Mucosa of gallbladder (tissue), 1 donor: Measurements from ENCODE around the gene CLIP1. TPM values are rescaled to one million over a fixed set of nuclear protein-coding genes. Genes with fewer than 3 reads are reported as not detected.
"Not testable (repeated sequence)": the region's sequence is repeated elsewhere in the genome, so short reads cannot be mapped to it uniquely, and the experiment has no call there.

Experiments
- DNase-seq: peaks from one replicate; pipeline ENCODE4 v3.0.0-alpha.2; 2020; ENCODE audit warnings: low spot score
- total RNA-seq: library from RNA; stranded (reverse); gene quantifications from one replicate; pipeline ENCODE4 v1.2.1, GENCODE V29; 2021
- donor health status: DM: no; HTN: no; CAD: no.

CLIP1 gene
- total RNA-seq, 1 donor from 2014 or later, result 71.6 TPM

DNA sequence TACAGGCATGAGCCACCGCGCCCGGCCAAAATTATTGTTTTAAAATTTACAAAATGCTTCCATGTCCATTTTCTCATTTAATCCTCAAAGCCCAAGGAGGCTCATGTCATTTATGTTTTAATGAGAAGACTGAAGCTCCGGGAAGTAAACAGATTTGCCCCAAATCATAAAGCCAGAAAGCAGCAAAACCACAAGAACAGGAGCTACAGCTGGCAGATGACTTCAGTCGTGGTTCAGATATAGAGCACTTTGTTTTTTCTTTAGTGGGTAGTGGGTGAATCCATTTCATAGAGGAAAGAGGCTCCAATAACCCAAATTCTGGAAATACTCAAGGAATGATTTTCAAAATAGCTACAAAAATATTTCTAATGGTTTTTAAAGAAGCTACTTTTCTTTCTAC lies 110.8 kb downstream of the CLIP1 start:
- DNase-seq, result no peak

DNA sequence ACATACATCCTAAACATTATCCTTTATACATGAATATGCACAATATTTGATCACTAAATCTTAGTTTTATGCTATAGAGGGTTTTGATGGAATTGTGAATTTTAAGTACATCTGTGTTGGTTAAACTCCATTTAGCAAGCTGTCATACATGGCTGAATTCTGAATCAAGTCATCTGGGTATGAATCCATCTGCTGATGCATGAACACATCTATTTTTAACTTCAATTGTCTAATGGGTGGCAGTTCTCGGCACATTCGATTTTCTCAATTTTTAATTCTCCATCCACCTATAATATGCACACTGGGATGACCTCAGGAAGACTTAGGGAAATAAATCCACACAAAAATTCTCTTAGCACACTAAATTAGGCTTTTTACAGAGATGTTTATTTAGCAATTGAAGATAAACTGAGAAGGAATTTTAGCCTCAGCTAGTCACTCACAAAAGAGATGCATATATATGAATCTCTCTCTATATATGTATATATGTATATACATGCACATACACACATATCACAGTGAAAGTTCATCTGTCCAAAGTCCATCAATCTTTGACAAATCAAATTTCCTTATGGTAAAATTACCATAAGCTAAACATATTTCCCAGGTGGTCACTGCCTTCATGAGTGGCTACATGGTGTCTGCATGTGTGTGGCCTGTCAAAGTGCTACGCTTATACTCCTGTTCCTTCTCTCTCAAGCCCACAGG lies 111.7 kb downstream of the CLIP1 start:
- DNase-seq, result no peak

DNA sequence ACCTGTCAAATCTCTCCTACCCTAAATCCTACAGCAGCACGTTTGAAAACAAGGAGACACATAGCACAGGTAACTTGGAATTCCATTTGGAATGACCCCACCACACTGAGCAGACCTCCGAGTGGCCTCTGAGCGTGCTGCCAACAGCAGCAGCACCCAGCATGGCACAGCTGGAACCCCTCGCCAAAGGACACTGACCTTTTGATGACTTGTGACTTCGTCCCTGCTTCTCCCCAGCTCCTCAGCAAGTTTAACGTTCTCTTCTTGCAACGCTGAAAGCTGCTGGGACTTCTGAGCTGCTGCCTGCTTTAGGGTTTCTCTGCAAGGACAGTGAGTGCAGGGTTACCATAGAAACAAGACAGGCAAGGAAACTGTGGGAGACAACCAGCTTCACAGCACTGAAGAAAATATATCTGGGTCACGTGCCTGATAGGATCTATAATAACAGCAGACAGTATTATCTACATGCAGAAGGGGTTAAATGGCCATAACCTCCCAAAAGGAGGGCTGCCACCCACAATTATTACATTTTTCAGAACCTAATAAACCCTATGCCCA lies 112.8 kb downstream of the CLIP1 start:
- DNase-seq, result no peak

DNA sequence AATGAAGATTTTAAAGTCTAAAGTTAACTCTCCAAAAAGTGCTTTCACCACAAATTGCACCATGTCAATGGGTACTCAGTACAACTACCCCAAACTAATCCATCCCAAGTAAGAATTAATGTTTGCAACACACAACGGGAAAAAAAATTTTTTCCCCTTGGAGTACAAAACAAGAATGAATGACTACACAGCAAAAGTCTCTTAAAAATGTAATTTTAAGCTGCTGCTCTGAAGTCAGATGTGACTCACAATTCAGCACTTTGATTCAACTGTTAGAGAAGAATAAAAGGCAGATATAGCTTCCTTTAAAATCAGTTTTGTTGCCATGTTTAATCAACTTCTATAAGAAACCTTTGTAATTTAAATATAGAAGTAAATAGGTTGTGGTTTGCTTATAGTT lies 113.7 kb downstream of the CLIP1 start:
- DNase-seq, result no peak

DNA sequence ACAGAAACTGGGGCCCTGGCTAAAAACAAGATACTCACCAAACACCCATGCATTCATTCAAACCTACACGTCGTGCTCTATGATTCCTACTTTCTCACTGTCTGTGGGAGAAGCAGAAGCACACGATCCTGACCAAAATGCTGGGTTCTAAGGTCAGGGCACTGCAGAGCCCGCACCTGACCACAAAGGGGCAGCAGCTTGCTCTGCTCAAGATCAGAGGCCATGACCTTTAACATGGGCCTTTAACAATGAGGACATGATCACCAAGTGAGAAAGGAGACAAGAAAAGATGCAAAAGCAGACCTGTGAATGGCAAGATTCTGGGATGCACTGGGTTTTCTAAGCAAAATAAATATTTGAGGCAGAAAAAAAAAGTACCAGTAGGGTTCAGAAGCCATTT lies 116.1 kb downstream of the CLIP1 start:
- no peak for DNase-seq

DNA sequence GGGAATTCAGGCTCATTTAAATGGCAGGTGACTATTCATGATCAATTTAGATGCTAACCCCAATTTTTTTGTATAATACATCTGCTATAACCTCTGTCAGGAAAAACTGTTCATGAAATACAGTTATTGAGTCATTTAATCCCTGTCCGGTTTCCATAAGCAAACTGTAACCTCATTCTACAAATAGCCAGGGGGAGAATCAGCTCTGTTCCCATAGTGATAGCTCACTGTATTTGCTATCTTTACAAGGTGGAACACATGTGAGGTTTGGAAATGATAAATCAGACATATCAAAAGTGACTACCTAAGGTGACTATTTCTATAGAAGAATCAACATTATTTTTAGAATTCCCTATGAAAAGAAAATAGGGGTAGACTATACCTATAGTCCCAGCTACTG lies 117.5 kb downstream of the CLIP1 start:
- DNase-seq, result no peak

DNA sequence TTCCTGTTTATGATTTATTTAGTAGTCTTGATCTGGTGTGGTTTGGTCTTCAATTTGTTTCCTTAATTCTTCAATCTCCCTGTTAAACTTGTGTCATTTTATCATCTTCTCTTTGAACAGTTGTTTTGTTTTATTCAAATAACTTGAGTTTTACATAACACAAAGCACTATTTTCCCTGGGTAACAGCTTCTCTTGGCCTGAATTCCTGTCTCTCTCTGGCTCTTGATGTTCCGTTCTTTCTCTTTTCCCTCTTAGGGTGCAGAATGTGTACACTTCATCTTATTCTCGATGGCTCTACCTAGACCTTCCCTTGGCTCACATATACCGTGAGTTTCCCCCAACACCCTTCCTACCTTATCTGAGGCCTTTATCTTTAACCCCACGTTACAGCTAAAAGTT lies 119.4 kb downstream of the CLIP1 start:
- DNase-seq, result no peak

DNA sequence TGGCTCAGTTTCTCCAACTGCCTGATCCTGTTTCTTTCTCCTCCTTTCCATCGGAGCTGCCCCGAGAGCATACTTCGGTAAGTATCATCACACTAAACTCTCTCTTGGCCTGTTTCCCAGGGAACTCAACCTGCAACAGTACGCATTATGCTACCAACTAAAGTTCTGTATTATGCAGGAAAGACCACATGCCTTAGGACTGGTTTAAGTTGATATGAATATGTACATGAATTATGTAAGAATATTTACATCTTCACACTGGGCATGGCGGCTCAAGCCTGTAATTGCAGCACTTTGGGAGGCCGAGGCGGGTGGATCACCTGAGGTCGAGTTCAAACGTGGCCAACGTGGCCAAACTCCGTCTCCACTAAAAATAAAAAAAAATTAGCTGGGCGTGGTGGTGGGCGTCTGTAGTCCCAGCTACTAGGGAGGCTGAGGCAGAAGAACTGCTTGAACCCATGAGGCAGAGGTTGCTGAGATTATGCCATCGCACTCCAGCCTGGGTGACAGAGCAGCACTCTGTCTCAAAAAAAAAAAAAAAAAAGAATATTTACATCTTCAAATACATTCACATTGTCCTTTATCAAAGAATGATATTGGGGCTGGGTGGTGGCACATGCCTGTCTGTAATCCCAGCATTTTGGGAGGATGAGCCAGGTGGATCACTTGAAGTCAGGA lies 124.3 kb downstream of the CLIP1 start:
- no peak for DNase-seq

DNA sequence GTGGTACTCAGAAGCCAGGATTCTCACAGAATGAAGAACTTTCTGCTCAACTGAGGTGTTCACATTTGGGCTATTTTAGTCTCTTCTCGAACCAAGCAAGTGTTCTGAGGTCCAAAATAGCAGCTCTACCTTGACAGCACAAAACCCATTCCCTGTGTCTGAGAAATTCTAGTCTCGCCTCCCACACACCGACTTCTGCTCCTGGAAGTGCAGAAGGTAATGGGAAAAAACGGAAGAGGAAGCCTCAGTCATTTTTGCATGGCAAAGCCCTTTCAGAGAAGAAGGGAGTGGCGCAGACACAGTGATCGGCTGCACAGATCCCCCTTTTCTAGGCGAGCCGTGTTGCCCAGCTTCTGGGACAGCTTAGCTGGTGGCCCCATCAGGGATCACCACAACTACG lies 125.0 kb downstream of the CLIP1 start:
- DNase-seq, result no peak

DNA sequence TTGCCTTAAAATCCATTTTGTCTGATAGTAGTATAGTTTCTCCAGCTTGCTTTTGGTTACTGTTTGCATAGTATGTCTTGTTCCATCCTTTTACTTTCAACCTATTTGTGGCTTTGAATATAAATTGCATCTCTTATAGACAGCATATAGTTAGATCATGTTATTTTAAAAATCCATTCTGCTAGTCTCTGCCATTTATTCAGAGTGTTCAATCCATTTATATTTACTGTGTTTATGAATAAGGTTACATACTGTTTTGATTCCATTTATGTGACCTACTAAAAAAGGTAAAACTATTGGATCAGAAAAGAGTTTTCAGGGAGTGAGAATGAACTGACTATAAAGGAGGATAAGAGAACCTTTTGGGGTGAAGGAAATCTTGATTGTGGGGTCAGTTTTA lies 126.6 kb downstream of the CLIP1 start:
- no peak for DNase-seq

DNA sequence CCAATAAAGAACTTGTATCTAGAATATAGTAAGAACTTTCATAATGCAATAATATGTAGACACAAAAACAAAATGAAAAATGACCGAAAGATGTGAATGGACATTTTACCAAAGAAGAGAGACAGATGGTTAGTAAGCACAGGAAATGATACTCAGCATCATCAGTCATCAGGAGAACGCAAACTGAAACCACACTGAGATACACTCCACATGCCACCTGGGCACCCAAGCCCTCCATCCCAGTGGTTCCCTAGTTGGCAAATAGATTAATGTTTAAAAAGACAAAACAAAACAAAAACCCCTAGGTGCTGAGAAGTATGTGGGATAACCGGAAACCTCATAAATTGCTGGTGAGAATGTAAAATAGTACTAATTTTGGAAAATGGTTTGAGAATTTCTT lies 129.4 kb downstream of the CLIP1 start:
- DNase-seq, result no peak

DNA sequence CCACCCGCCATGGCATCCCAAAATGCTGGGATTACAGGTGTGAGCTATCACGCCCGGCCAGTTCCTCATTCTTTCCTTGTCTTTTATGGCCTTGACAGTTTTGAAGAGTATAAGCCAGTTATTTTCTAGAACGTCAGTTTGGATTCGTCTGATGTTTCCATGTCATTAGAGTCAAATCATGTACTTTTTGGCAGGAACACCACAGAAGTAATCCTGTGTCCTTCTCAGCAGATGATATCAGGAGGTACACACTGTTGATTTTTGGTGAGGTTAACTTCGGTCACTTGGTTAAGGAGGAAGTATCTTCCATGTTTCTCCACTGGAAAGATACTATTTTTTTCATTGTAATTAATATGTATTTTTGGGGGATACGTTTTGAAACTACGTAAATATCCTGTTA lies 131.0 kb downstream of the CLIP1 start:
- no peak for DNase-seq

DNA sequence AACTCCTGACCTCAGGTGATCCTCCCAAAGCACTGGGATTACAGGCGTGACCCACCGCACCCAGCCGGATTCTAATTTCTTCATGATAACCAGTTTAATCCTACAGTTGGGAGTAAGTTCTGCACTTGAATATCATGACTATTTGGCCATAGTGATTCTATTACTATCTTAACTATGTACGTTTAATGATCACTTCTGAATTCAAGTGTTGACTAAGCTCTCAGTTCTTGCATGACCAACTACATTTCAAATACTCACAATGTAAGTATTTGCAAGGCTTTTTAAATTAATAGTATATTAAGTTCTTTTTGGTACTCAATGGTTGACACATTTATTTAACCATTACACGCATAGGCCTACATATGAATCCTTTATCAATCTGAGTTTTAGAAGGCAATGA lies 138.8 kb downstream of the CLIP1 start:
- no peak for DNase-seq

DNA sequence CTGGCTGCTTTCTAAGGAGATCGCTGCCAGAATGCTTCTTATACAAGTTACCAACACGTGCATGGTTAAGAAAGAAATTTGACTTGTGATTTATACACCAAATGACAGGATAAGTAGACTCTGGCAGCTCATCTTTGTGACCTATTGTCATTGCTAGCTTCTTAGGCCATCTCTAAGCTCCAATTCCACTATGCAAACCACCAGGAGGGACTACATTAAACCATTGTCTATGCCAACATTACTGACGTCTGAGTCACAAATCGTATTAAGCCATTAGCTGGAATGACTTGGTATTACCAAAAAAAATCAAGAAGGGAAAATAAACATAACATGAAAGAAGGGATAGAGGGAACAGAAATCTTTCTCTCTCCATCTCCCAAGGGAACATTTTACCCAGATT lies 140.4 kb downstream of the CLIP1 start:
- no peak for DNase-seq

DNA sequence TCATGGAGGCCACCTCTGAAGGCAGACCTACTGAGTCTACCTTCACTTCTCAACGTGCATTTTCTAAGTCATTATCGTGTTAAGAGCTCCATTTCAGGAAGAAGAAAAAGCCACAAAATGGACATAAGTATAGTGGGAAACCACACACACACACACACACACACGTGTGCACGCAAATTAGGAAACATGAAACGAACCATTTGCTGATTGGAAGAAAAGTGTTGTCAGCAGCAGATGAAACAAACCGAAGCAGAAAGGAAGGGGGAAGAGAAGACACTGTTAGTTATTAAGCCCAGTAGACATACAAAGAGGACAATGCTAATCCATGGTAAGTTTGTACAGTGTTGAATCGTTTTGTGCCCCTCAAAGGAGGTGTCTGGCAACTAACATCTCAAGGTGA lies 146.2 kb downstream of the CLIP1 start:
- no peak for DNase-seq

DNA sequence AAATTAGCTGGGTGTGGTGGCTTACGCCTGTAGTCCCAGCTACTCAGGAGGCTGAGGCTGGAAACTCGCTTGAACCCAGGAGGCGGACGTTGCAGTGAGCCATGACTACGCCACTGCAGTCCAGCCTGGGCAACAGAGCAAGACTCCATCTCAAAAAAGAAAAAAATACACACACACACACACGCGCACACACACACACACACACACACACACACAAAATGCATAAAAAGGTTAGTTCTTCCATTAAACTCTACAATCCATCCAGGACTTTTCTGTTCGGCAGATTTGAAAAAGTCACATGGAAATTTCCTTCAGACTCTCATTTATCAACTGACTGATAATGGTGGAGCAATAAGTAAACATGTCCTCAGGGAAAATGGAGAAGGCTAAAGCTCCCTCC lies 147.0 kb downstream of the CLIP1 start:
- DNase-seq, result no peak

DNA sequence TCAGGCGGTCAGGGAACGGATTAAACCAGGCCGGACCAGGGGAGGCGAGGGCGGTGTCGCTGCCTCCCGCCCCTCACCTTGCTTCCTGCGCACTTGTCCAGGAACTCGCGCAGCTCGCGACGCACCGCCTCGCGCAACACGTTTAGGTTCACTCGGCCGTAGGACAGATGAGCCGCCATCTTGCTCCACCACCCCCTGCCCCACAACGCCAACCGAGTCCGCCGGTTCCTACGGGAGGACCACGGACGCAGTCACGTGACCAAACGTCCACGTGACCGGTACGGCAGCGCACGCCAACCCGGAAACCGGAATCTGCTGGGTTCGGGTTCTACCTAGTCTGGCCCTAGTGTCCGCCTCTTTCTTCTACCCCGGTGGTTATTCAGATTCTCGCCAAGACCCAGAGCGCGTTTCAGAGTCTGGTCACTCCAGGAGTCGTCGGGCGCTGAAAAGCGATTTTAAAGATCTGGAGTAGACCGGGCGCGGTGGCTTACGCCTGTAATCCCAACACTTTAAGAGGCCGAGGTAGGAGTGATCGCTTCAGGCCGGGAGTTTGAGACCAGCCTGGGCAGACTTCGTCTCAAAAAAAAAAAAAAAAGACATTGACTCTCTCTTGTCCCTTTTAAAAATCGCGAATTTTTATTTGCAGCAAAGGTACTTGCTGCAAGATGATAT lies 156.1 kb downstream of the CLIP1 start, which contains the start of gene VPS33A:
TSS of gene VPS33A (minus strand) at position 265 of the 672 bp plus-strand sequence. CDS start at position 179, 86 bp downstream.
- peak; percentile 98 for DNase-seq

DNA sequence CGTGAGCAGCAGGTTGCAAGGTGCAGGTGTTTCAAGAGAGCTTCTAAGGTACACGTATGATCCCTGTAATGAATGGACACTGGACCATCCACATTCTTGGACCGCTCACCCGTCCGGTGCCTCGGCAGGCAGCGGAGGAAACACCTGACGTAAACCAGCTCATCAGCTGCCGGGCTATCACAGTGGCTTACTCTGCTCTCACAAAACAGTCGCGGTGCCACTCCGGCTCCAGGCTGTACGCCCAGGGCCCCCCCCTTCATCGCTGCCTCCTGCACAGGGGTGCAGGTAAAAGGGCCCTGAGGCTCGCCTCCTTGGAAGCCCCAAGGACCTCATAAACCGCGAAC lies 156.6 kb downstream of the CLIP1 start:
- no peak for DNase-seq

DNA sequence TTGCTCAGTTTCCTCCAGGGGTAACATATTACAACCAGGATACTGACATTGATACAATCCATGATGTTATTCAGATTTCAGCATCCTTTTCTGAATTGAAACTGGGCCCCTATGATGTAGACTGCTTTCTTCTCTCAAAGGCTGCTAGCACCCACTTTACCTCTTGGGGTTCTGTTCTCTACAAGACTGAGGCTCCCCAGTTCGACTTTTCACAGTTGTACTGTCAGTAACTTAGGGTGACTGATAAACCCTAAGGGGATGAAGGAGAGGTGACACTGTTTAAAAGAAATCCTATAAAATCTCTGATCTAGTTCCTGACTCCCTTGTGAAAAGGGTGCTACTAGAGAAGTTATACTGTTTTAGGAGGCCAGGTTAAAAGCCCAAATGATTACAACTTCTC lies 157.0 kb downstream of the CLIP1 start:
- no peak for DNase-seq

DNA sequence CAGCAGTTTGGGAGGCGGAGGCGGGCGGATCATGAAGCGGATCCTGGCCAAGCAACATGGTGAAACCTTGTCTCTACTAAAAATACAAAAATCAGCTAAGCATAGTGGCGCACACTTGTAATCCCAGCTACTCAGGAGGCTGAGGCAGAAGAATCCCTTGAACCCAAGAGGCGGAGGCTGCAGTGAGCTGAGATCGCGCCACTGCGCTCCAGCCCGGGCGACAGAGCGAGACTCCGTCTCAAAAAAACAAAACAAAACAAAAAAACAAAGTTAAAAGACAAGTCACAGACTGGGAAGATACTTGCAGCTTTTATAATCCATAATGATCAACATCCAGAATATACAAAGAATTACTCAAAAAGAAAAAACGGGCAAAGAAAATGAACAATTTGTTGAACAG lies 161.7 kb downstream of the CLIP1 start:
- DNase-seq, result not testable (repeated sequence)

DNA sequence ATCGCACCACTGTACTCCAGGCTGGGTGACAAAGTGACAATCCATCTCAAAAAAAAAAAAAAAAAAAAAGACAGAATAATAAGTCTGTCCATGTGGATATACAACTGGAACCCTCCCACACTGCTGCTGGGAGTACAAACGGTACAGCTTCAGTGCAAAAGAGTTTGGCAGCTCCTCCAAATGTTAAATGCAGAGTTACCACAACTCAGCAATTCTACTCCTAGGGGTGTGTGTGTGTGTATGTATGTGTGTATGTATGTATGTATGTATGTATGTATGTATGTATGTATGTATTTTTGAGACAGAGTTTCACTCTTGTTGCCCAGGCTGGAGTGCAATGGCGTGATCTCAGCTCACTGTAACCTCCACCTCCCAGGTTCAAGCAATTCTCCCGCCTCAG lies 163.5 kb downstream of the CLIP1 start:
- DNase-seq, result not testable (repeated sequence)

DNA sequence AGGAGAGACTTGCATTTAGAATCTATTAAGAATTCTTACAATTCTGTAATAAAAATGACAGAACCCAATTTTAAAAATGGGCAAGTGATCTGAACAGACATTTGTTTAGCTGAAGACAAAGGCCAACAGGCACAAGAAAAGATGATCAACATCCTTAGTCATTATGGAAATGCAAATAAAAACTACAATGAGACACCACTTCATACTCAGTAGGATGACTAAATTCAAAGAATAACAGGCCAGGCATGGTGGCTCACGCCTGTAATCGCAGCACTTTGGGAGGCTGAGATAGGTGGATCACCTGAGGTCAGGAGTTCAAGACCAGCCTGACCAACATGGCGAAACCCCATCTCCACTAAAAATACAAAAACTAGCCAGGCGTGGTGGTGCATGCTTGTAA lies 164.0 kb downstream of the CLIP1 start:
- not testable (repeated sequence) for DNase-seq

DNA sequence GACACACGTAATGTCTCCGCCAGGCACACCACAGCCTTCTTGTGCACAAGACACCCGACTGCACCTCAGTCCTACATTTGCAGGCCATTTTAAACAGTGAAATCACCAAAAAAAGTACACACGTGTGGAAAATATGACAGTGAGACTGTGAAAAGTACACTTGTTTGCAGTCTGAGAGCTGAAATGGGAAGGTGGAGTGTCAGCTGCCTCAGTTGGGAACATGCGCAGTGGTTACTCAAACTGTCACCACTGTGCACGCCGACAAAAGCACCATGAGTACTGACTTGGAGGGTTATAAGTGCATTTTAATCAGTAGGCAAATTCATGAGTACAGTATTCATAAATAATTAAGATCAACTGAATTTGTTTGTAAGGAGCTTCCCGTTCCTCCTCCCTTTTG lies 171.9 kb downstream of the CLIP1 start:
- DNase-seq, result no peak
